MM.1S (cell line): ENCODE results near the gene APAF1.

ENCODE experiments used
- CTCF ChIP-seq: fragments of 300-600 bp; sonication (generic); IDR thresholded peaks from 2 replicates; pipeline ENCODE4 v1.5.1; 2016; ENCODE audit warnings: antibody characterized with exemption, low read length, mixed read lengths
- EZH2 ChIP-seq: fragments of 300-600 bp; sonication (generic); optimal IDR thresholded peaks from 2 replicates; pipeline ENCODE3; 2017; ENCODE audit warnings: low read depth, mild to moderate bottlenecking, antibody characterized with exemption, low read length, mixed read lengths

- TF ChIP-seq CTCF, result no peak
- TF ChIP-seq EZH2, result no peak
Measured at GRCh38 chr12:98699586-98699985, 54.5 kb downstream of the APAF1 start.
